HCT116 (cell line): ENCODE data around the gene AGAP1. TPM values are rescaled to one million over a fixed set of nuclear protein-coding genes. Genes with fewer than 3 reads are reported as not detected.

Experiments used
- ATAC-seq: fragments of 200-7000 bp; cut with Tn5 transposase; 2 replicates; pipeline ENCODE4 v1.9.1; 2020; ENCODE audit warnings: mild to moderate bottlenecking, moderate library complexity
- BruUV-seq: library from RNA; stranded (reverse); fragments of 400-500 nt; replicated peaks from 2 replicates; lab custom pipeline; 2021; lab: Mats Ljungman, UMichigan
- CTCF ChIA-PET: fragments of 300-600 bp; sonication (Branson Sonifier 250); formaldehyde crosslinking; loops from one replicate; lab custom pipeline; 2021; ENCODE audit warnings: antibody characterized with exemption; lab: Charles Lee
- POLR2A ChIA-PET: fragments of 300-600, 350-600 bp; sonication (Branson Sonifier 250); formaldehyde crosslinking; loops from one replicate; lab custom pipeline; 2021; ENCODE audit warnings: antibody characterized with exemption; lab: Charles Lee
- RAD21 ChIA-PET, 2 experiments: fragments of 300-600 bp; sonication (Branson Sonifier 250); formaldehyde crosslinking; loops; one replicate each; lab custom pipeline; 2023; ENCODE audit warnings: low total read pairs in 2 of 2; ENCODE audit not compliant: uncharacterized antibody in 2 of 2, unreplicated experiment in 2 of 2, low non-redundant PET in 1 of 2; lab: Charles Lee
- DNase-seq: peaks from one replicate; pipeline ENCODE4 v3.0.0-alpha.2; 2010; ENCODE audit warnings: low read depth, low spot score
- H2AFZ ChIP-seq: fragments of 200-600 bp; shearing (Covaris generic), sonication (generic); 2 replicates; pipeline ENCODE4 v1.6.1; 2017; ENCODE audit warnings: low read depth, mixed run types, mixed read lengths, antibody characterized with exemption, low read length; ENCODE audit not compliant: poor library complexity, severe bottlenecking
- H3K27ac ChIP-seq: 2 replicates; pipeline ENCODE4 v1.5.1; 2012; ENCODE audit warnings: low read depth, low read length
- H3K27me3 ChIP-seq: fragments of 200-600 bp; sonication (generic); 2 replicates; pipeline ENCODE4 v1.6.1; 2016; ENCODE audit warnings: mixed run types, low read length, mixed read lengths; ENCODE audit not compliant: insufficient read depth
- H3K36me3 ChIP-seq, 2 experiments: fragments of 200-500 bp in 1 of 2; fragments of 200-600 bp in 1 of 2; sonication (Bioruptor generic) in 1 of 2; sonication (generic) in 1 of 2; 2 replicates each; pipeline versions ENCODE4 v1.5.1 to v1.6.1; 2014 to 2016; ENCODE audit warnings: low read length in 2 of 2, inconsistent platforms in 1 of 2, mixed read lengths in 1 of 2, mixed run types in 1 of 2; ENCODE audit not compliant: insufficient read depth in 2 of 2, control insufficient read depth in 1 of 2
- H3K4me1 ChIP-seq, 2 experiments: fragments of 200-600 bp in 1 of 2; sonication (generic) in 1 of 2; 2 replicates each; pipeline versions ENCODE4 v1.5.1 to v1.6.1; 2012 to 2017; ENCODE audit warnings: low read length in 2 of 2, inconsistent platforms in 1 of 2, mild to moderate bottlenecking in 1 of 2, mixed read lengths in 1 of 2, mixed run types in 1 of 2, moderate library complexity in 1 of 2; ENCODE audit not compliant: insufficient read depth in 2 of 2, control insufficient read depth in 1 of 2
- H3K4me2 ChIP-seq: fragments of 200-600 bp; sonication (generic); 2 replicates; pipeline ENCODE4 v1.6.1; 2017; ENCODE audit warnings: mixed run types, low read length, mixed read lengths
- H3K4me3 ChIP-seq, 2 experiments: fragments of 200-600 bp in 1 of 2; sonication (generic) in 1 of 2; replicated peaks in 1 of 2; 2 replicates each; pipeline ENCODE4 v1.5.1; 2011 to 2016; ENCODE audit warnings: low read length in 2 of 2, control low read depth in 1 of 2, low read depth in 1 of 2, mild to moderate bottlenecking in 1 of 2, mixed read lengths in 1 of 2, mixed run types in 1 of 2
- H3K79me2 ChIP-seq: fragments of 200-600 bp; sonication (generic); 2 replicates; pipeline ENCODE4 v1.6.1; 2017; ENCODE audit warnings: mild to moderate bottlenecking, mixed run types, low read length, moderate library complexity, mixed read lengths; ENCODE audit not compliant: insufficient read depth
- H3K9ac ChIP-seq: fragments of 200-600 bp; sonication (generic); 2 replicates; pipeline ENCODE4 v1.6.1; 2016; ENCODE audit warnings: low read length, mixed read lengths
- H3K9me2 ChIP-seq: fragments of 200-600 bp; sonication (generic), shearing (Covaris generic); 2 replicates; pipeline ENCODE4 v1.6.1; 2017; ENCODE audit warnings: mixed run types, mild to moderate bottlenecking, moderate library complexity; ENCODE audit not compliant: insufficient read depth
- H3K9me3 ChIP-seq, 2 experiments: fragments of 200-500 bp in 1 of 2; fragments of 200-600 bp in 1 of 2; sonication (Bioruptor generic) in 1 of 2; sonication (generic) in 1 of 2; 2 replicates each; pipeline ENCODE4 v1.6.1; 2014 to 2017; ENCODE audit warnings: low read length in 2 of 2, mixed read lengths in 2 of 2, inconsistent platforms in 1 of 2, low read depth in 1 of 2, mild to moderate bottlenecking in 1 of 2, mixed run types in 1 of 2, moderate library complexity in 1 of 2; ENCODE audit not compliant: control insufficient read depth in 1 of 2, insufficient read depth in 1 of 2
- H4K20me1 ChIP-seq: fragments of 200-600 bp; sonication (generic), shearing (Covaris generic); 2 replicates; pipeline ENCODE4 v1.6.1; 2017; ENCODE audit warnings: mixed run types, mild to moderate bottlenecking, moderate library complexity; ENCODE audit not compliant: insufficient read depth
- CEBPB ChIP-seq: IDR thresholded peaks from 2 replicates; pipeline ENCODE4 v1.6.1; 2012; ENCODE audit warnings: low read depth
- EGR1 ChIP-seq: IDR thresholded peaks from 2 replicates; pipeline ENCODE4 v1.6.1; 2012; ENCODE audit warnings: low read depth
- ELF1 ChIP-seq: IDR thresholded peaks from 2 replicates; pipeline ENCODE4 v1.6.1; 2012; ENCODE audit warnings: low read depth, borderline replicate concordance
- EZH2phosphoT487 ChIP-seq: fragments of 200-600 bp; IDR thresholded peaks from 2 replicates; pipeline ENCODE4 v1.6.1; 2018; ENCODE audit warnings: antibody characterized with exemption, borderline replicate concordance
- FOSL1 ChIP-seq: IDR thresholded peaks from 2 replicates; pipeline ENCODE4 v1.6.1; 2012; ENCODE audit warnings: low read depth
- SP1 ChIP-seq: IDR thresholded peaks from 2 replicates; pipeline ENCODE4 v1.6.1; 2012; ENCODE audit warnings: low read depth
- TCF7L2 ChIP-seq: IDR thresholded peaks from 2 replicates; pipeline ENCODE4 v1.7.0; 2011; ENCODE audit warnings: borderline replicate concordance, inconsistent platforms; ENCODE audit not compliant: insufficient read depth, insufficient read length; ENCODE audit errors: extremely low read depth
- ZFX ChIP-seq: fragments of 450-650 bp; IDR thresholded peaks from 2 replicates; pipeline ENCODE4 v1.6.1; 2017
- ZNF274 ChIP-seq: fragments of 200-500 bp; sonication (Bioruptor generic); IDR thresholded peaks from 2 replicates; pipeline ENCODE4 v1.6.1; 2014; ENCODE audit warnings: mild to moderate bottlenecking, low read depth, low read length, inconsistent platforms
- intact Hi-C: fragments of 100-400 bp; cut with micrococcal nuclease; formaldehyde crosslinking; loops from 2 replicates; pipeline ENCODE4 v1.10.0; 2022
- total RNA-seq: library from RNA; stranded (reverse); gene quantifications from one replicate; pipeline ENCODE4 v1.2.1, GENCODE V29; 2021; ENCODE audit not compliant: unreplicated experiment
- TF ChIP-seq, protein P1 (sequence below): IDR thresholded peaks from 2 replicates; pipeline ENCODE4 v1.6.1; 2011; ENCODE audit warnings: mild to moderate bottlenecking, low read length, moderate library complexity; ENCODE audit not compliant: insufficient replicate concordance; ENCODE audit errors: extremely low read depth
- TF ChIP-seq, protein P2 (sequence below): IDR thresholded peaks from 2 replicates; pipeline ENCODE4 v1.6.1; 2012
- TF ChIP-seq, protein P3 (sequence below): IDR thresholded peaks from 2 replicates; pipeline ENCODE4 v1.6.1; 2012; ENCODE audit warnings: low read depth

AGAP1 gene
- total RNA-seq, 1 experiment from 2014 or later = 43.8 TPM

DNA sequence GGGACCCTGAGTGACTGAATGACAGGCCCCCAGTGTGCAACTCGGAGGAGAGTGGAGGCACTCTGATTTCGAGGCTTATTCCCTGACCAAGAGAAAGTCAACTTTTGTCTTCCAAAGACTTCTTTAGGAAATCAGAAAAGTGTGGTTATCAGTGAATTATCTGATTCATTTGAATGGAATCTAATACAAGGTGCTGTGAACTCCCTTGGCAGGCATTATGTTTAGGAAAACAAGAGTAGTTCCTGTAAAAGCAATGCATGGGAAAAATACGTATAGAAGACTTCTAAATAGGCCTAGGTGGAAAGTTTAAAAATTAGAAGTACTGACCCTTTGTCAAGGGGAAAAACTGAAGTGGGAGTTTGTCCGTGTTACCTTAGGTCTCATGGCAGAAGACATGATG lies 404.9 kb downstream of the AGAP1 start:
- no peaks in the 10 kb centered on the region for H3K9me2 ChIP-seq
- H3K4me2 ChIP-seq = no peak overlapping the region
- intact Hi-C loops = no loop called here
- no peaks in the 10 kb centered on the region for H3K4me1 ChIP-seq
- no peaks in the 10 kb centered on the region for H3K9me3 ChIP-seq
- H3K79me2 ChIP-seq = no peaks in the 10 kb centered on the region
- ChIA-PET CTCF (no interaction called here), POLR2A (no interaction called here), RAD21 (no interaction called here)
- no peak for ATAC-seq
- no peaks in the 10 kb centered on the region for H3K36me3 ChIP-seq
- TF ChIP-seq EZH2phosphoT487 (no peak), SP1 (no peak), EGR1 (no peak), CEBPB (no peak), FOSL1 (no peak), TCF7L2 (no peak), ELF1 (no peak), ZNF274 (no peak), ZFX (no peak)
- TF ChIP-seq, protein P1, sequence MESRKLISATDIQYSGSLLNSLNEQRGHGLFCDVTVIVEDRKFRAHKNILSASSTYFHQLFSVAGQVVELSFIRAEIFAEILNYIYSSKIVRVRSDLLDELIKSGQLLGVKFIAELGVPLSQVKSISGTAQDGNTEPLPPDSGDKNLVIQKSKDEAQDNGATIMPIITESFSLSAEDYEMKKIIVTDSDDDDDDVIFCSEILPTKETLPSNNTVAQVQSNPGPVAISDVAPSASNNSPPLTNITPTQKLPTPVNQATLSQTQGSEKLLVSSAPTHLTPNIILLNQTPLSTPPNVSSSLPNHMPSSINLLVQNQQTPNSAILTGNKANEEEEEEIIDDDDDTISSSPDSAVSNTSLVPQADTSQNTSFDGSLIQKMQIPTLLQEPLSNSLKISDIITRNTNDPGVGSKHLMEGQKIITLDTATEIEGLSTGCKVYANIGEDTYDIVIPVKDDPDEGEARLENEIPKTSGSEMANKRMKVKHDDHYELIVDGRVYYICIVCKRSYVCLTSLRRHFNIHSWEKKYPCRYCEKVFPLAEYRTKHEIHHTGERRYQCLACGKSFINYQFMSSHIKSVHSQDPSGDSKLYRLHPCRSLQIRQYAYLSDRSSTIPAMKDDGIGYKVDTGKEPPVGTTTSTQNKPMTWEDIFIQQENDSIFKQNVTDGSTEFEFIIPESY = no peak
- TF ChIP-seq, protein P2, sequence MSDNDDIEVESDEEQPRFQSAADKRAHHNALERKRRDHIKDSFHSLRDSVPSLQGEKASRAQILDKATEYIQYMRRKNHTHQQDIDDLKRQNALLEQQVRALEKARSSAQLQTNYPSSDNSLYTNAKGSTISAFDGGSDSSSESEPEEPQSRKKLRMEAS = no peak
- TF ChIP-seq, protein P3, sequence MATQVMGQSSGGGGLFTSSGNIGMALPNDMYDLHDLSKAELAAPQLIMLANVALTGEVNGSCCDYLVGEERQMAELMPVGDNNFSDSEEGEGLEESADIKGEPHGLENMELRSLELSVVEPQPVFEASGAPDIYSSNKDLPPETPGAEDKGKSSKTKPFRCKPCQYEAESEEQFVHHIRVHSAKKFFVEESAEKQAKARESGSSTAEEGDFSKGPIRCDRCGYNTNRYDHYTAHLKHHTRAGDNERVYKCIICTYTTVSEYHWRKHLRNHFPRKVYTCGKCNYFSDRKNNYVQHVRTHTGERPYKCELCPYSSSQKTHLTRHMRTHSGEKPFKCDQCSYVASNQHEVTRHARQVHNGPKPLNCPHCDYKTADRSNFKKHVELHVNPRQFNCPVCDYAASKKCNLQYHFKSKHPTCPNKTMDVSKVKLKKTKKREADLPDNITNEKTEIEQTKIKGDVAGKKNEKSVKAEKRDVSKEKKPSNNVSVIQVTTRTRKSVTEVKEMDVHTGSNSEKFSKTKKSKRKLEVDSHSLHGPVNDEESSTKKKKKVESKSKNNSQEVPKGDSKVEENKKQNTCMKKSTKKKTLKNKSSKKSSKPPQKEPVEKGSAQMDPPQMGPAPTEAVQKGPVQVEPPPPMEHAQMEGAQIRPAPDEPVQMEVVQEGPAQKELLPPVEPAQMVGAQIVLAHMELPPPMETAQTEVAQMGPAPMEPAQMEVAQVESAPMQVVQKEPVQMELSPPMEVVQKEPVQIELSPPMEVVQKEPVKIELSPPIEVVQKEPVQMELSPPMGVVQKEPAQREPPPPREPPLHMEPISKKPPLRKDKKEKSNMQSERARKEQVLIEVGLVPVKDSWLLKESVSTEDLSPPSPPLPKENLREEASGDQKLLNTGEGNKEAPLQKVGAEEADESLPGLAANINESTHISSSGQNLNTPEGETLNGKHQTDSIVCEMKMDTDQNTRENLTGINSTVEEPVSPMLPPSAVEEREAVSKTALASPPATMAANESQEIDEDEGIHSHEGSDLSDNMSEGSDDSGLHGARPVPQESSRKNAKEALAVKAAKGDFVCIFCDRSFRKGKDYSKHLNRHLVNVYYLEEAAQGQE = no peak
- no peak overlapping the region for H3K4me3 ChIP-seq
- no peak overlapping the region for H3K9ac ChIP-seq
- no peaks in the 10 kb centered on the region for H4K20me1 ChIP-seq
- H2AFZ ChIP-seq = no peak overlapping the region
- no peaks in the 10 kb centered on the region for H3K27me3 ChIP-seq
- no peak for DNase-seq
- H3K27ac ChIP-seq = no peak overlapping the region
- BruUV-seq = no TSS peak
